ENCODE measurements around the gene ARV1.

GRCh38 chr1:230994860-230995259, 16.0 kb downstream of the ARV1 start:
- TF ChIP-seq, protein P1, sequence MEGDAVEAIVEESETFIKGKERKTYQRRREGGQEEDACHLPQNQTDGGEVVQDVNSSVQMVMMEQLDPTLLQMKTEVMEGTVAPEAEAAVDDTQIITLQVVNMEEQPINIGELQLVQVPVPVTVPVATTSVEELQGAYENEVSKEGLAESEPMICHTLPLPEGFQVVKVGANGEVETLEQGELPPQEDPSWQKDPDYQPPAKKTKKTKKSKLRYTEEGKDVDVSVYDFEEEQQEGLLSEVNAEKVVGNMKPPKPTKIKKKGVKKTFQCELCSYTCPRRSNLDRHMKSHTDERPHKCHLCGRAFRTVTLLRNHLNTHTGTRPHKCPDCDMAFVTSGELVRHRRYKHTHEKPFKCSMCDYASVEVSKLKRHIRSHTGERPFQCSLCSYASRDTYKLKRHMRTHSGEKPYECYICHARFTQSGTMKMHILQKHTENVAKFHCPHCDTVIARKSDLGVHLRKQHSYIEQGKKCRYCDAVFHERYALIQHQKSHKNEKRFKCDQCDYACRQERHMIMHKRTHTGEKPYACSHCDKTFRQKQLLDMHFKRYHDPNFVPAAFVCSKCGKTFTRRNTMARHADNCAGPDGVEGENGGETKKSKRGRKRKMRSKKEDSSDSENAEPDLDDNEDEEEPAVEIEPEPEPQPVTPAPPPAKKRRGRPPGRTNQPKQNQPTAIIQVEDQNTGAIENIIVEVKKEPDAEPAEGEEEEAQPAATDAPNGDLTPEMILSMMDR (IDR thresholded peaks at IDR 0.05): no peak
- TF ChIP-seq, protein P2, sequence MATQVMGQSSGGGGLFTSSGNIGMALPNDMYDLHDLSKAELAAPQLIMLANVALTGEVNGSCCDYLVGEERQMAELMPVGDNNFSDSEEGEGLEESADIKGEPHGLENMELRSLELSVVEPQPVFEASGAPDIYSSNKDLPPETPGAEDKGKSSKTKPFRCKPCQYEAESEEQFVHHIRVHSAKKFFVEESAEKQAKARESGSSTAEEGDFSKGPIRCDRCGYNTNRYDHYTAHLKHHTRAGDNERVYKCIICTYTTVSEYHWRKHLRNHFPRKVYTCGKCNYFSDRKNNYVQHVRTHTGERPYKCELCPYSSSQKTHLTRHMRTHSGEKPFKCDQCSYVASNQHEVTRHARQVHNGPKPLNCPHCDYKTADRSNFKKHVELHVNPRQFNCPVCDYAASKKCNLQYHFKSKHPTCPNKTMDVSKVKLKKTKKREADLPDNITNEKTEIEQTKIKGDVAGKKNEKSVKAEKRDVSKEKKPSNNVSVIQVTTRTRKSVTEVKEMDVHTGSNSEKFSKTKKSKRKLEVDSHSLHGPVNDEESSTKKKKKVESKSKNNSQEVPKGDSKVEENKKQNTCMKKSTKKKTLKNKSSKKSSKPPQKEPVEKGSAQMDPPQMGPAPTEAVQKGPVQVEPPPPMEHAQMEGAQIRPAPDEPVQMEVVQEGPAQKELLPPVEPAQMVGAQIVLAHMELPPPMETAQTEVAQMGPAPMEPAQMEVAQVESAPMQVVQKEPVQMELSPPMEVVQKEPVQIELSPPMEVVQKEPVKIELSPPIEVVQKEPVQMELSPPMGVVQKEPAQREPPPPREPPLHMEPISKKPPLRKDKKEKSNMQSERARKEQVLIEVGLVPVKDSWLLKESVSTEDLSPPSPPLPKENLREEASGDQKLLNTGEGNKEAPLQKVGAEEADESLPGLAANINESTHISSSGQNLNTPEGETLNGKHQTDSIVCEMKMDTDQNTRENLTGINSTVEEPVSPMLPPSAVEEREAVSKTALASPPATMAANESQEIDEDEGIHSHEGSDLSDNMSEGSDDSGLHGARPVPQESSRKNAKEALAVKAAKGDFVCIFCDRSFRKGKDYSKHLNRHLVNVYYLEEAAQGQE (IDR thresholded peaks at IDR 0.05; ENCODE audit: insufficient read depth in 1 of 2, low read depth in 2 of 2, low read length in 1 of 2): no peak
- no peak for TF ChIP-seq POLR2AphosphoS5 (IDR thresholded peaks at IDR 0.05; ENCODE audit: low read depth, low read length)

Measured in Panc1 (cell line).